ENCODE results near the gene CEP72. TPM values are rescaled to one million over a fixed set of nuclear protein-coding genes. Genes with fewer than 3 reads are reported as not detected.

CEP72 gene
- total RNA-seq, 2 donors from 2014 or later: 8.5 to 11.4 TPM

DNA sequence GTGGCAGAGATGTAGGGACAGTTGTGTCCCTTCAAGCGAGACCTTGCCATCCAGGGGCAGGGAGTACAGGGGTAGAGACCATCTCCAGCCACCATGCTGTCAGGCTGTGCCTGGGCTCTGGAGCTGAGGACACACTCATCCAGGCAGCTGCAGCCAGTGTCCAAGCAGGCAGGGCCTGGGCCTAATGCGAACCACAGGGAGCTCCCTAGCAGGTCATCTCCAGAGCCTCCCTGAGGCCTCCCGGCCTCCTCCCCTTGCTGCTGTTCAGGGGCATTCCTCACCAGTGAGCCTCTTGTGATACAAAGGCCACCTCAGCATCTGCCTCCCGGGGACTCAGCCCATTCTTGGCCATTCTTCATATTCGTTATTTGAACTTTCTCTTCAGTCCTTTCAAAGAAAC is 46.0 kb downstream of the CEP72 start:
- DNase-seq (no peak), ATAC-seq (peak; percentile 12)
- Mint-ChIP-seq H3K4me3 (peak overlapping the region; percentile 8), H3K36me3 (ENCODE audit: low read depth) (peaks cover 10% of the 10 kb centered on the region), H3K4me1 (peaks cover 3% of the 10 kb centered on the region), H3K27ac (peak overlapping the region; percentile 66), H3K27me3 (no peaks in the 10 kb centered on the region)
- H3K9me3 ChIP-seq (ENCODE audit: control insufficient read depth, low read length, poor library complexity, severe bottlenecking): no peaks in the 10 kb centered on the region

DNA sequence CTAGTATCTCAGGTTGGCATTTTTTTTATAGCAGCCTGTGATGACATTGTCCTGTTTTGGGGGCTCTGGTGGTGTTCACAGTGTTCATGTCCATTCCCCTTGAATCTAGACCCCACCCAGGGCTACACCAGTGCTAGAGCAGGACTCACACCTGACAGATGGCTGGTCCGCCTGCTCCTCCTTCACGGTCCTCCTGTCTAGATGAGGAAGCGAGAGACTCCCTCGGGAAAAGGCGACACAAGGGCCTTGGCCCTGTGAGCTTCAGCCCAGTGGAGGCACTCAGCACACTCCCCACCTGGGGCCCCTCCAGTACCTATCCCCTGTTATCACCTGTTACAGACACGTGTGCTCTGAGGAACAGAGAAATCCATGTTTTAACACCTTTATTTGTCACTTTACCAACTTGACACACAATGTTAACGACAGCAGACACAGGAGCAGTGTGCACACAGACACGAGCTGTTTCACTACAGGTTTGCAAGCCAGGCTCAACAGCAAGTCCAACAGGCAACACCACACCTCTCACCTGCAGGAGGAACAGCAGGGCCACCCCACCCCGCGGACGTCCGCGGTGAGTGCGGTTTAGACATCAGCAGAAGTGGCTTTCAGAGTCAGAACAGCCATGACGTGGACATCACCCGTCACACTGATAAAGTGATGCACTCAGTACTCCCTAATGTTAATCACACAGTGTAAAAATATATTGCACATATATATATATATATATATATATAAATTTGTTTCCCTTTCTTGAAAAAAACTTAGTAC is 47.5 kb downstream of the CEP72 start:
- no peak overlapping the region for H3K4me3 Mint-ChIP-seq
- H3K27me3 Mint-ChIP-seq: no peaks in the 10 kb centered on the region
- no peak for ATAC-seq
- peaks cover 10% of the 10 kb centered on the region for H3K36me3 Mint-ChIP-seq (ENCODE audit: low read depth)
- H3K4me1 Mint-ChIP-seq: no peaks in the 10 kb centered on the region
- peak overlapping the region; percentile 66 for H3K27ac Mint-ChIP-seq
- H3K9me3 ChIP-seq (ENCODE audit: control insufficient read depth, low read length, poor library complexity, severe bottlenecking): no peaks in the 10 kb centered on the region
- DNase-seq: no peak

DNA sequence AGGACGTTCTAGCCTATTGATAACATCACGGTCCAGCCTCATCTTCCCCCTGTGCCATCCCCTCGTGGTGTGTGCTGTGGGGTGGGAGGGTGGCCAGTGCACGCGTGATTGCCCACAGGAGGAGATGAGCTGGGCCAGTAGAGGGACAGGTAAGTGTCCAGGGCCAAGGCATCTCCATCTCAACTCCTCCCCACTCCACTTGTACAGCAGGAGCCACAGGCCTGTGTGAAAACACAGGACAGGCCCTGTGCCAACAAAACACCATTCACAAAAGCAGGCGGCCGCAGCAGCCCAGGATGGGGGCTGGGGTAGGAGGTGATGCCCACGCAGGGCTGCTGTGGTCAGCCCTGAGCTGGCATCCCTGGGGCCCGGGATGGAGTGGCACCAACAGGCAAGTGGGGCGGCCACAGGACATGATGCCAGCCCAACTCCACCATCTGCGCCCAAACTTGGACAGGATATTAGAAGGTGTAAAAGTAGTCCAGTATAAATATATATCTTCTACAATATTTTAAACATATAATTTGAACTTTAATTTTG is 48.4 kb downstream of the CEP72 start:
- no peaks in the 10 kb centered on the region for H3K4me1 Mint-ChIP-seq
- H3K9me3 ChIP-seq (ENCODE audit: control insufficient read depth, low read length, poor library complexity, severe bottlenecking): no peaks in the 10 kb centered on the region
- ATAC-seq: no peak
- no peak for DNase-seq
- H3K36me3 Mint-ChIP-seq (ENCODE audit: low read depth): peaks cover 10% of the 10 kb centered on the region
- peak overlapping the region; percentile 41 for H3K4me3 Mint-ChIP-seq
- H3K27me3 Mint-ChIP-seq: no peaks in the 10 kb centered on the region
- peak overlapping the region; percentile 86 for H3K27ac Mint-ChIP-seq

DNA sequence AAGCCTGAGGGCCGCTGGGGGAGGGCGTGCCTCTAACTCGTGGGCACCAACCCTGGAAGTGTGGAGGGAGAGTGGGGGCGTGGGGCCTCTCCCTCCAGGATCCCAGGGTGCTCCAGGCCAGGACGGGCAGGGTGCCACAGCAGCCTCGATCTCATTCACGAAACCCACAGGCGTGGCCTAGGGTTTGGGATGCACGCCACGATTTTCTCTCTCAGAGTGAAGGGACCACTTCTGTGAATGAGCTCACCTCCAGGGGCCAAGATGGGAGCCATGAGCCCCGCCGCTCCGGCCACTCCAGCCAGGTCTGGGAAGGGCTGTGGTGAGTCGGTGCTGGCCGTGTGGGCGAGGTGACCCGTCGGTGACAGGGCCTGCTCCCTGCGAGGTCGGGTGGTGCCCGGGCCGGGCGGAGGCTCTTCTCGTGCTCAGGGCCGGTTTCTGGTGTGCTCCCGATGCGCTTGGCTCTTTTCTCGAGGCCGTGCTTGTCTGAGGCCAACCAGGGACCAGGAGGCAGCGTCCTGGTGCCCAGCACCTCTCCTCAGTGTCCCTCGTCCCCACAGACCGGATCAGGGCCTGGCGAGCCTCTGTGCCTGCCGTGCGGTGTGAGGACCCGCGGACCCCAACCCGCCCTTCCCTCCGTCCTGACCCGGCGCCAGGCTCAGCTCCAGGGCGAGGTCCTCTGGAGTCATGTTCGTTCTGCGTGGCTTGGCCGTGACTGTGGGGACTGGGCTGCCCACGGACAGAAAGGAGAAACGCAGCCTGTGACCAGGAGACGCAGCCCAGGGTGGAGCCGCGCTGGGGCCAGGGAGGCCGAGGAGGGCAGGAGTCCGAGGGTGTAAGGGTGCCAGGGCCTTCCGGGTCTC is 50.0 kb downstream of the CEP72 start:
- no peak for ATAC-seq
- Mint-ChIP-seq H3K4me3 (no peak overlapping the region), H3K27me3 (no peaks in the 10 kb centered on the region), H3K4me1 (peaks cover 2% of the 10 kb centered on the region), H3K27ac (no peak overlapping the region), H3K36me3 (ENCODE audit: low read depth) (peaks cover 7% of the 10 kb centered on the region)
- DNase-seq: peak in 1 of 3 donors; percentile 9
- H3K9me3 ChIP-seq (ENCODE audit: control insufficient read depth, low read length, poor library complexity, severe bottlenecking): no peaks in the 10 kb centered on the region

DNA sequence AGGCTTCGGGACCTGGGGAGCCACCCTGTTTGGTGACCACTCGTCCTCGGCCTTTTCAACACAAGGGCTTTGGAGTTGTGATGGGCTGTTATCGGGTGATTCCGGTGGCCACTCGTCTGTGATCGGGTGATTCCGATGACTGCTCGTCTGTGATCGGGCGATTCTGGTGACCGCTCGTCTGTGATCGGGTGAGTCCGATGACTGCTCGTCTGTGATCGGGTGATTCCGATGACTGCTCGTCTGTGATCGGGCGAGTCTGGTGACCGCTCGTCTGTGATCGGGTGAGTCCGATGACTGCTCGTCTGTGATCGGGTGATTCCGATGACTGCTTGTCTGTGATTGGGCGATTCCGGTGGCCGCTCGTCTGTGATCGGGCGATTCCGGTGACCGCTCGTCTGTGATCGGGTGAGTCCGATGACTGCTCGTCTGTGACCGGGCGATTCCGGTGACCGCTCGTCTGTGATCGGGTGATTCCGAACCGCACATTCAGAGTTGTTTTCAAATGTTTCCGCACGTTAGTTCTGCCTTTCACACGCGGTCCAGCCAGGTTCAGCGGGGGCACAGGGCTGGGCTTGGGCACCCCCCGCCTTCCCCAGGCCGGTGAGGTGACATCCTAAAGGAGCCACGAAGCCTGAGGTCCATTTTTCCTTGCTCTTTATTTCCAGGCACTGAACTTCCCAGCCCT is 50.8 kb downstream of the CEP72 start:
- peak overlapping the region; percentile 49 for H3K4me3 Mint-ChIP-seq
- no peaks in the 10 kb centered on the region for H3K9me3 ChIP-seq (ENCODE audit: control insufficient read depth, low read length, poor library complexity, severe bottlenecking)
- peaks cover 7% of the 10 kb centered on the region for H3K4me1 Mint-ChIP-seq
- ATAC-seq: no peak
- peaks cover 9% of the 10 kb centered on the region for H3K36me3 Mint-ChIP-seq (ENCODE audit: low read depth)
- H3K27me3 Mint-ChIP-seq: no peaks in the 10 kb centered on the region
- no peak overlapping the region for H3K27ac Mint-ChIP-seq
- no peak for DNase-seq

DNA sequence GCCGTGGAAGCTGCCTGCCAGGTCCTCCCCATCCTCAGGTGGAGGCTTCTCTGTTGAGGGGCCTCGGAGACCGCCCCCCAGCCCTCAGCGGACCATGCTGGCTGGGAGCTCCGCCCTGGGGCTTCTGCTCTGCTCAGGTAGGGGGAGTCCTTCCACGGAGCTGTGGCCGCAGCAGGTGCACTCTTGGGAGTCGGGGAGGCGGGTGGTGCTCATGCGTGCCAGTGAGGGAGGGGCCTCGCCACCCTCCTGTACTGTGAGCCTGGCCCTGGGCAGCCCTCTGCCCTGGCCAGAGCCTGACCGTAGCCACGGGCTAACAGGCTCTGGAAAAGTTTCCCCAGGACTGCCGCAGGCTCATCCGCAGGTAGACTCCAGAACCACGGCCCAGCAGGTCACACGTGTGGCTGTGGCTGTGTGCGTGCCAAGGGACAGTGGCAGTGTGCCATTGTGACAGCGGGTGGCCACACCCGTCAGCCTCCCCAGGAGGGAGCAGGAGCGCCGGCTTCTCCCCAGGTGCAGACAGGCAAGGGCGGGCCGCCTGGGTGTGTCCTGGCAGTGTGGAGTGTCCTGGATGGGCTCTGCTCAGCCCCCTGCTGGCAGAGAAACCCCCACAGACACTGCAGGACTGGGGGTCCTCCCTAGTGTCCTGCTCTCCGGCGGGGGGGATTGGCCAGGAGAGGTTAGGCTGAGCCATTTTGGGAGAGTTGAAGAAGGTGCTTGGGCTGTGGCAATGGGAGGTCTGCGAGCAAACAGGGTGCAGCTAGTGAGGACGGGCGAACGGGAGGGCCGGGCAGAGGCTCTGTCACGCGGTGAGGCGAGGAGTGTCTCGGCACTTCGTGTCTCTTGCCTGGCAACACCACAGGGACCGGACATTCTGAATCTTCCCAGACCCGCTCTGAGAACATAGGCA is 51.5 kb downstream of the CEP72 start:
- Mint-ChIP-seq H3K36me3 (ENCODE audit: low read depth) (peaks cover 8% of the 10 kb centered on the region), H3K27me3 (no peaks in the 10 kb centered on the region), H3K4me3 (peak overlapping the region; percentile 49), H3K27ac (peak overlapping the region; percentile 43), H3K4me1 (peaks cover 7% of the 10 kb centered on the region)
- no peak for DNase-seq
- no peak for ATAC-seq
- no peaks in the 10 kb centered on the region for H3K9me3 ChIP-seq (ENCODE audit: control insufficient read depth, low read length, poor library complexity, severe bottlenecking)

DNA sequence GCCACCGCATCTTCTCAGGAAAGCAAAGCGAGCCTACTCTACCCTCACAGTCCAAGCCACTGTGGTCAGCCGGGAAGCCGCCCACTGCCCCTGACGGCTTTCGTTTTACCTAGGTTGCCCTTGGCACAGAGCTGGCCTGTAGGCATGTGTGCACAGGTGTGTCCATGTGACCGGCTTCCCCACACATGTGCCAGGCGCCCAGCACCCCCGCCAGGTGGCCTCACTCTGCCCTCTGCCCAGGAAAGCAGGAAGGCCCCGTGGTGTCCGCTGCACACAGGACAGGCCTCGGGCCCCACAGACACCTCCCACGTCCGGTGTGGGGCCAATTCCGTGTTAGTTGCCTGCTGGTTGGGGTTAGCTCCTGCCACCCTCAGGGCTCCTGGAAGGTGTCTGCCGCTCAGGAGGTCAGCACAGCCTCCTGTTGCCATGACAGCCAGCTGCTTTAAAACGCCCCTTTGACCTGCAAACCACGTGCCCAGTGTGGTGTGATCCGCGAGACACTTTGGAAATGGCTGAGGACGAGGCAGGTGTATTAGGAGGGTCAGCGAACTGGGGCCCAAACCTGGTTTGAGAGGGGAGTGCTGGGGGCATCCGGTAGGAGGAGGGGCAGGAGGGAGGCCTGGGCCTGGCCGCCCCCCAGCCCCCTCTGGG is 52.3 kb downstream of the CEP72 start:
- ATAC-seq (no peak), DNase-seq (no peak)
- Mint-ChIP-seq H3K36me3 (ENCODE audit: low read depth) (peaks cover 8% of the 10 kb centered on the region), H3K4me1 (peaks cover 7% of the 10 kb centered on the region), H3K27me3 (no peaks in the 10 kb centered on the region), H3K4me3 (no peak overlapping the region), H3K27ac (peak overlapping the region; percentile 43)
- no peaks in the 10 kb centered on the region for H3K9me3 ChIP-seq (ENCODE audit: control insufficient read depth, low read length, poor library complexity, severe bottlenecking)

DNA sequence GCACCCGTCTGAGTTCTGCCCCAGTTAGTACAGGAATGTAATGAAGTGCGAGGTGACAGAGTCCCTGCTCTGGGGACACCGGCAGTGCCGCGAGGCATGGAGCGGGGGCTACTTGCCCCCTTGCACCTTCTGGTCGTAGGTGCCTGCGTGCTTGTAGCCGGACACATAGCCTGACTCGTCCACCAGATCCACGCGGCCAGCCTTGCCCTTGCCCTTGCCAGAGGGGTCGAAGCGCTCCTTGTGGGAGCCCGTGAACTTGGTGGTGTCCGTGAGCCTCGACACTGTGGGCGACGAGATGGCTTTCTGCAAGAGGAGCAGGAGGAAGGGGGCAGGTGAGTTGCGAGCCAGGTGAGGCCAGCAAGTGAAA is 52.8 kb downstream of the CEP72 start:
- Mint-ChIP-seq H3K27ac (peak overlapping the region; percentile 43), H3K36me3 (ENCODE audit: low read depth) (peaks cover 8% of the 10 kb centered on the region), H3K27me3 (no peaks in the 10 kb centered on the region), H3K4me3 (no peak overlapping the region), H3K4me1 (peaks cover 7% of the 10 kb centered on the region)
- H3K9me3 ChIP-seq (ENCODE audit: control insufficient read depth, low read length, poor library complexity, severe bottlenecking): no peaks in the 10 kb centered on the region
- DNase-seq: no peak
- no peak for ATAC-seq

DNA sequence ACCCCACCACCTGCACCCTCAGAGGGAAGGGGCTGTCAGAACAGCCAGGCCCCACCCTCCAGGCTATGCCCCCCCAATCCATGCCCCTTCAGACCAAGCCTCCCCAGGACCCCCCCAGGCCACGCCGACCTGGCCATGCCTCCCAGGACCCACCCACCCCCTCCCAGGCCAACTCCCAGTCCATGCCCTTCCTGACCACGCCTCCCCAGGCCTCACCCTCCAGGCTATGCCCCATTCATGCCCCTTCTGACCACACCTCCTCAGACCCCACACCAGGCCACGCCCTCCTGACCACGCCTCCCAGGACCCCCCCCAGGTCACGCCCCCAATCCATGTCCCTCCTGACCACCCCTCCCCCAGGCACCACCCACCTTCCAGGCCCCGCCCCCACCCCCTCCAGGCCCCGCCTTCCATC is 53.4 kb downstream of the CEP72 start:
- H3K4me1 Mint-ChIP-seq: peaks cover 7% of the 10 kb centered on the region
- no peaks in the 10 kb centered on the region for H3K9me3 ChIP-seq (ENCODE audit: control insufficient read depth, low read length, poor library complexity, severe bottlenecking)
- peaks cover 6% of the 10 kb centered on the region for H3K36me3 Mint-ChIP-seq (ENCODE audit: low read depth)
- H3K27me3 Mint-ChIP-seq: no peaks in the 10 kb centered on the region
- H3K27ac Mint-ChIP-seq: no peak overlapping the region
- no peak for ATAC-seq
- H3K4me3 Mint-ChIP-seq: peak overlapping the region; percentile 66
- no peak for DNase-seq

DNA sequence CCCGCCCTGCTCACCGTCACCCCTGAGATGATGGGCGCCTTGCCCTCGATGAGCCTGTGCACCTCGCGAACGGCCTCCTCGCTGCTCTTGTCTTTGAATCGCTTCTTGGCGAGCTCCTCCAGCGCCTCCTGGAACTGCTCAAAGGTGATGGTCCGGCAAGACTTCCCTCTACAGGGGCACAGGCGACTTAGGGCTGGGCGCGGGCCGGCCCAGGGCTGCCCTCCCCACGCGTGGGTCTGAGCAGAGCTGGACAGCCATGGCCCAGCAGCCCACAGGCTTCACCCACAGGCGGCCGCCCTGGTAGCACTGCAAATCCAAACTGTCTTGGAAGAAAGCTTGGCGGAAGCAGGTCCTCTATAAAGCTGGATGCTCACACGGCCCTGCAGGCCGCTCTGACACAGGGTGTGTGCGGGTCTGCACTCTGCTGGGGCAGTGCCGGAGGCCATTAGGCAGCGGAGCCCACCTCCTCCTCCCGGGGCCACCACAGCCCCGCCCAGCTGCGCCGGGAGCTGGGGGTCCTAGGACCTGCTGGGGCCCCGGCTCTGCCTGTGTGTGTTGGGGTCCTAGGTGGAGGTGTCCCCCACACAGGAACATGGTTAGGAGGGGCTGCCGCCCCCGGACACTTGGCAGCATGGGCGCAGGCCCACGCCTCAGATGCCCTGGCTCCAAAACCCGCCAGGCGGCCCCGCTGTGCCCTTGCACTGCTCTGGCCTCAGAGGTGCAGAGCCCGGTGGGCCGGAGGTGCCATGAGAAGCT is 54.0 kb downstream of the CEP72 start:
- Mint-ChIP-seq H3K36me3 (ENCODE audit: low read depth) (peaks cover 6% of the 10 kb centered on the region), H3K4me1 (peaks cover 7% of the 10 kb centered on the region), H3K27ac (peak overlapping the region; percentile 43), H3K4me3 (peak overlapping the region; percentile 66), H3K27me3 (no peaks in the 10 kb centered on the region)
- H3K9me3 ChIP-seq (ENCODE audit: control insufficient read depth, low read length, poor library complexity, severe bottlenecking): no peaks in the 10 kb centered on the region
- ATAC-seq (no peak), DNase-seq (no peak)

DNA sequence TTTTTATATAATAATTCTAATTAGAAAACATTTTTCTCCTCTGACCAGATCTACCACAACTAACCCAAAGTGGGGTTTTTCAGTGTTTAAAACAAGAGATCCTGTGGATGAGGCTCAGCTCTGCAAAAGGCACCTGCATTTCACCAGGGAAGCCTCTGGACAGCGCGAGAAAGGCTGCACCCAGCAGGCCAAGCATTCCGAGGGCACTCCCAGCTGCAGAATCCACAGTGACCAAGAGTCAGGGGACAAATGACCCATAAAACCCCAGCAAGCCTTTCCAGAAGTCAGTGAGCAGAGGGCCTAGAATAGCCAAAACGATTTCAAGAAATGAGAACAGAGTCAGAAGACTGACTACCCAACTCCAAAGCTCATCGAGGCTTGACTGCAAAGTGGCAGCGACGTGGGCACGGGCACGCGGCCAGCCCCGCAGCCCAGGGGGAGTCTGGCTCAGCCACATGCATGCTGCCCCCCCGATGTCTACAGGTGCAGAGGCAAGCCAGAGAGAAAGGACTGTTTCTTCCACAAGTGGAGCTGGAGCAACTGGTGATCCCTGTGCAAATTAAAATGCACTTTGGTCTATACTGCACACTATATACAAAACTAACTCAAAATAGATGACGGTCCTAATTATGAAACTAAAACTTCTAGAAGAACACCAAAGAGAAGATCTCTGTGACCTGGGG is 54.8 kb downstream of the CEP72 start:
- DNase-seq: no peak
- Mint-ChIP-seq H3K27me3 (no peaks in the 10 kb centered on the region), H3K36me3 (ENCODE audit: low read depth) (peaks cover 6% of the 10 kb centered on the region), H3K27ac (peak overlapping the region; percentile 43), H3K4me1 (peaks cover 7% of the 10 kb centered on the region), H3K4me3 (peak overlapping the region; percentile 69)
- no peak for ATAC-seq
- no peaks in the 10 kb centered on the region for H3K9me3 ChIP-seq (ENCODE audit: control insufficient read depth, low read length, poor library complexity, severe bottlenecking)
